ENCODE data around the gene TDRKH. TPM values are rescaled to one million over a fixed set of nuclear protein-coding genes. Genes with fewer than 3 reads are reported as not detected.
A peak's percentile ranks its signal among the peaks of the same experiment; 100 is the strongest.

TDRKH gene
- total RNA-seq: 1 to 10 TPM; 6.8 to 9.1 TPM

DNA sequence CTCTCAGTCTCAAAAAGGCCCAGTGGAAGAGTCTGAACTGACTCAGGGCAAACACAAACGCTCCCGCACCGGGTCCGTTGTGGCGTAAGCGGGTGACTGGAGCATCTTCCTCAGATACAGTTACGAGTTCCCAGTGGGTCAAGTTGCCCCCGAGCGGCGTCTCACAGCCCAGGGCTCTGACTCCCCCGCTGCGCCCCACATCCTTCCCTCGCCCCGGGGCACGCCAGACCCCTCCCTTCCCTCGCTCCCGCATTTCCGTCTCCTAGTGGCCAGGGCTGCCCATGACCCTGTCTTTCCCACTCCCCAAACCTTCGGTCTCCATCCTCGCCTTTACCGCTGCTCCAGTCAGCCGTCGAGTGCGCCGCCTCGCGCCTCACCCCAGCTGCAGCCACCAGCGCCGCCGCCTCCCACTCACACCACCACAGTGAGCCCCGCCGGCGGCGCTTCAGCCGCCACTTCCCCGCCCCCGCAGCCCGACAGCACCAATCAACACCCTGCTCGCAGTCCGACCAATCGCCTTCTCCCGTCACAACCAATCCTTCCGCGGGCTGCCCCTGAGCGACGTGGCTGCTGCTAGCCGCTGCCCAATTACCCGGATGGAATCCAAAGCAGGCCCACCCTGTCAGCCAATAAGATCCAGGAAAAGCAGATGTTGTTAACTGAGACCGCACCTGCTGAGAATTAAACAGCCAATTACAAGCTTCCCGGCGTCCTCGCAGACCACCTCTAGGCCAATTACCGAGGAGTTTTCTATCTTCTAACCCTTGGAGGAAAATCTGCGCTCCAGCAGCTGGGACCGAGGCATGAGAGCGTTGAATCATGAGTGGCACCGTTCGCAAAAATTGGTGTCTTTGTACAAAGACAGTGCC lies at the start of gene TDRKH:
Gene TDRKH (minus strand): TSS at position 430 of the 869 bp plus-strand sequence. CDS start 7,478 bp downstream, outside the sequence.
- no peaks in the 10 kb centered on the region for H3K27me3 ChIP-seq
- H3K9me3 ChIP-seq: no peaks in the 10 kb centered on the region
- H3K4me3 ChIP-seq: peak within 1 kb of the TSS; percentile 65
- peak within 1 kb of the TSS; percentile 71 to 89 for H3K9ac ChIP-seq (ENCODE audit: low read depth in 2 of 2, low read length in 2 of 2)
- H3K36me3 ChIP-seq: no peaks in the 10 kb centered on the region
- intact Hi-C loops (cut with DNase I): no loop called here
- peak; percentile 98 for DNase-seq
- peak within 1 kb of the TSS; percentile 61 for H3K27ac ChIP-seq
- H3K4me1 ChIP-seq: no peaks in the 10 kb centered on the region
- TF ChIP-seq, protein P1, sequence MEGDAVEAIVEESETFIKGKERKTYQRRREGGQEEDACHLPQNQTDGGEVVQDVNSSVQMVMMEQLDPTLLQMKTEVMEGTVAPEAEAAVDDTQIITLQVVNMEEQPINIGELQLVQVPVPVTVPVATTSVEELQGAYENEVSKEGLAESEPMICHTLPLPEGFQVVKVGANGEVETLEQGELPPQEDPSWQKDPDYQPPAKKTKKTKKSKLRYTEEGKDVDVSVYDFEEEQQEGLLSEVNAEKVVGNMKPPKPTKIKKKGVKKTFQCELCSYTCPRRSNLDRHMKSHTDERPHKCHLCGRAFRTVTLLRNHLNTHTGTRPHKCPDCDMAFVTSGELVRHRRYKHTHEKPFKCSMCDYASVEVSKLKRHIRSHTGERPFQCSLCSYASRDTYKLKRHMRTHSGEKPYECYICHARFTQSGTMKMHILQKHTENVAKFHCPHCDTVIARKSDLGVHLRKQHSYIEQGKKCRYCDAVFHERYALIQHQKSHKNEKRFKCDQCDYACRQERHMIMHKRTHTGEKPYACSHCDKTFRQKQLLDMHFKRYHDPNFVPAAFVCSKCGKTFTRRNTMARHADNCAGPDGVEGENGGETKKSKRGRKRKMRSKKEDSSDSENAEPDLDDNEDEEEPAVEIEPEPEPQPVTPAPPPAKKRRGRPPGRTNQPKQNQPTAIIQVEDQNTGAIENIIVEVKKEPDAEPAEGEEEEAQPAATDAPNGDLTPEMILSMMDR (IDR thresholded peaks at IDR 0.05): peak; percentile 12

DNA sequence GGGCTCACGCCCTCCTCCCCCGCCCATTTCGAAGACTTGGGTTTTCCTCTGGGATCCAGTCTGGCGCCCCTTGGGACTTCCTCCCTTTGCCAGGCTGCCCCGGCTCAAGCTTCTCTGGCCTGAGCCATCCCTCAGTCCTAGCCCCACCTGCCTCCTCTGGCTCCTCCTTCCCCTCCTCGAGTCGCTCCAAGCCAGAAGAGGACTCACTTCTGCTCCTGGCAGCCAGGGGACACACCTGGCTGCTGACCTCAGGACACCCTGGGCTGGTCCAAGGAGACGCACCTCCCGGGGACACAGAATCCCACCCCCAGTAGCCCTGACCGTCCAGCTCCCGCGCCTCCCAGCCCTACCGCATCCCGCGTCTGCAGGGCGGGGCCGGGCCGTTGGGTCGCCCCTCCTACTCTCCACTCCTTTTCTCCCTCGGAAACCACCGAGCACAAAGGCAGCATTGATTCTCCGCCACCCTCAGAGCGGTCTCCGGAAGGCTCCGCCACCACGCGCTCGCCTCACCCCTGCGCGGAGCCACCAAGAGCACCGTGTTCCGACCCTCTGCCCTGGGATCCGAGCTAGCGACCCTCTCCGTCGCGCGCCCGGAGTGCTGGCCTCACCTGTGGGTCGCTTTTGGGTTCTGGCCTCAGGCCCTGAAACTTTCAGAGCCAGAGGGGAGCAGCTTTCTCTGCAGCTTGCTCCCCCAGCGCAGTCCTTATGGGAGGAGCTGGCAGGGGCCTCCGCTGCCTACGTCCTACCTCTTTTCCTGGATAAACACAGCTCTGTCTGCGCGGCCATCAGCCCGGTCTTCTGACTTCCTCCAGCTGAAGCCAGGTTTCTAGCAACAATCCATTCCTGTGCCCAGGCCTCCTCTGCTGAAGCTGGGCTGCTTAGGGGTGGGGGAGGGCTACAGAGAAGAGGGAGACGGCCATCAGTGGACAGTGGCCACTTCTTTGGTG lies 49.4 kb upstream of the TDRKH start, which contains the start of gene C2CD4D:
Gene C2CD4D (minus strand): TSS at position 364 of the 947 bp plus-strand sequence. CDS start 831 bp downstream, outside the sequence.
- peaks cover 6% of the 10 kb centered on the region for H3K27me3 ChIP-seq
- peak within 1 kb of the TSS; percentile 35 for H3K4me3 ChIP-seq
- no peaks in the 10 kb centered on the region for H3K4me1 ChIP-seq
- H3K9me3 ChIP-seq: no peaks in the 10 kb centered on the region
- peak; percentile 83 for DNase-seq
- H3K9ac ChIP-seq (ENCODE audit: low read depth in 2 of 2, low read length in 2 of 2): peak within 1 kb of the TSS; percentile 40 to 89
- intact Hi-C loops (cut with DNase I): loop anchor here (10.0 kb wide), 2 partner anchors 145 to 245 kb away; no protein-coding TSS in a partner anchor
- TF ChIP-seq, protein P1 (IDR thresholded peaks at IDR 0.05): no peak
- H3K36me3 ChIP-seq: no peaks in the 10 kb centered on the region
- H3K27ac ChIP-seq: peak within 1 kb of the TSS; percentile 90

- Histone ChIP-seq H3K4me3 (peak overlapping the region; percentile 35), H3K36me3 (no peaks in the 10 kb centered on the region), H3K9me3 (no peaks in the 10 kb centered on the region), H3K27ac (peak overlapping the region; percentile 90), H3K4me1 (no peaks in the 10 kb centered on the region), H3K27me3 (peaks cover 6% of the 10 kb centered on the region), H3K9ac (ENCODE audit: low read depth in 2 of 2, low read length in 2 of 2) (peak overlapping the region in 1 of 2 donors; percentile 89)
- TF ChIP-seq, protein P1 (IDR thresholded peaks at IDR 0.05): no peak
- intact Hi-C loops (cut with DNase I): loop anchor here (10.0 kb wide), 2 partner anchors 144 to 244 kb away; no protein-coding TSS in a partner anchor
- DNase-seq: no peak
Observed at GRCh38 chr1:151839082-151839412, 48.7 kb upstream of the TDRKH start.

DNA sequence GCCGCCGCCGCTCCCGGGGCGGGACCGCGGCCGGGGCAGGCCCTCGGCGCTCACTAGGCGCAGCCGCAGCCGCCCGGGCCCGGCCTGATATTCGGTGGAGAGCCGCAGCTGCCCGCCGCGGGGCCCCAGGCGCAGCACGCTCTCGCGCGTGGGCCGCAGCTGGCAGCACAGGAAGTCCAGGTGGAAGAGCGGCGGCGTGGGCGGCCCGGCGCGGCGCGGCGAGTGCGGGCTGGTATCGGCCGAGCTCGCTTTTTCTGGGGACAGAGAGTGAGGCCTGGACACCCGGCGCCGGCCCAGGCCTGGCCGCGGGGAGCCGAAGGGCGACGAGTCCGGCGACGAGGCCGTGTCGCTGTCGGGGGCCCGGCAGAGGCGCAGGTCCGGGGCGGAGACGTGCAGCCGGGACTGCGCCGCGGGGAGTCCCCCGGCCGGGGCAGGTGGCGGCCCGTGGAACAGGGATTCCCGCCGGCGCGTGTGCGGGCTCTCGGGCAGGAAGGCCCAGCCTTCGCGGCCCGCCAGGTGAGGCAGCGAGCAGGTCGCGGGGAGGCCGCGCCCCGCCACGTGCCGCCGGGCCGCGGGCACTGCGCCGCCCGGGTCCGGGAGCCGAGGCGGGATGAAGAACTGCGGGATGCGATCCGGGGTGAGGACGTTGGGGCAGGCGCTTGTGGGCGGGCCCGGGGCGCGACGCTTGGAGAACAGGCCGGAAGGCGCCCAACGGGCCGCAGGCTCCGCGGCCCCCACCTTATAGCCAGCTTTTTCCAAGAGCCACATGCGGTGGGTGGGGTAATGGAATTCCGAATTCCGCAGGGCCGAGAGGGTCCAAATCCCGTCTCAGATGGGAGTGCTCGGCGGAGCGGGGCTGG lies 48.2 kb upstream of the TDRKH start:
- Histone ChIP-seq H3K36me3 (no peaks in the 10 kb centered on the region), H3K9ac (ENCODE audit: low read depth in 2 of 2, low read length in 2 of 2) (peak overlapping the region; percentile 36 to 89), H3K27ac (no peak overlapping the region), H3K9me3 (no peaks in the 10 kb centered on the region), H3K4me3 (peak overlapping the region; percentile 25), H3K27me3 (peaks cover 6% of the 10 kb centered on the region), H3K4me1 (no peaks in the 10 kb centered on the region)
- TF ChIP-seq, protein P1 (IDR thresholded peaks at IDR 0.05): no peak
- intact Hi-C loops (cut with DNase I): loop anchor here (10.0 kb wide), 2 partner anchors 144 to 244 kb away; no protein-coding TSS in a partner anchor
- DNase-seq: no peak

Measured in colonic mucosa (tissue), 4 donors.